Stimulated activated naive CD8-positive, alpha-beta T cell treated with anti-CD3 and anti-CD28 coated beads, Interleukin-15, Interleukin-2, amounts not matched to agents 100 ng/mL and 50 ng/mL, for 24 hours (primary cell): ENCODE measurements around the gene TMTC1.

Experiments used
- H3K27ac Mint-ChIP-seq: one replicate; pipeline ENCODE4 v1.8.0; 2021; ENCODE audit warnings: mild to moderate bottlenecking, mixed read lengths
- H3K27me3 Mint-ChIP-seq: one replicate; pipeline ENCODE4 v1.8.0; 2021; ENCODE audit warnings: mixed read lengths
- H3K36me3 Mint-ChIP-seq: one replicate; pipeline ENCODE4 v1.8.0; 2021; ENCODE audit warnings: low read depth, mixed read lengths
- H3K4me1 Mint-ChIP-seq: one replicate; pipeline ENCODE4 v1.8.0; 2021; ENCODE audit warnings: low read depth, mixed read lengths
- H3K4me3 Mint-ChIP-seq: one replicate; pipeline ENCODE4 v1.8.0; 2021; ENCODE audit warnings: mild to moderate bottlenecking, mixed read lengths
- H3K9me3 Mint-ChIP-seq: one replicate; pipeline ENCODE4 v1.8.0; 2021; ENCODE audit warnings: mixed read lengths

Gene TMTC1

GRCh38 chr12:29725587-29726320 lies 58.0 kb downstream of the TMTC1 start:
- Mint-ChIP-seq H3K27me3 (no peaks in the 10 kb centered on the region), H3K27ac (no peak overlapping the region), H3K9me3 (no peaks in the 10 kb centered on the region), H3K4me1 (no peaks in the 10 kb centered on the region), H3K36me3 (no peaks in the 10 kb centered on the region), H3K4me3 (no peak overlapping the region)

GRCh38 chr12:29722164-29722563 lies 61.6 kb downstream of the TMTC1 start:
- Mint-ChIP-seq H3K36me3 (no peaks in the 10 kb centered on the region), H3K4me3 (no peak overlapping the region), H3K4me1 (no peaks in the 10 kb centered on the region), H3K27ac (no peak overlapping the region), H3K27me3 (no peaks in the 10 kb centered on the region), H3K9me3 (no peaks in the 10 kb centered on the region)

GRCh38 chr12:29719381-29719780 lies 64.4 kb downstream of the TMTC1 start:
- H3K27ac Mint-ChIP-seq, result no peak overlapping the region
- H3K27me3 Mint-ChIP-seq, result no peaks in the 10 kb centered on the region
- H3K36me3 Mint-ChIP-seq, result no peaks in the 10 kb centered on the region
- no peaks in the 10 kb centered on the region for H3K4me1 Mint-ChIP-seq
- H3K9me3 Mint-ChIP-seq, result no peaks in the 10 kb centered on the region
- H3K4me3 Mint-ChIP-seq, result no peak overlapping the region

- Mint-ChIP-seq H3K4me1 (no peaks in the 10 kb centered on the region), H3K9me3 (no peaks in the 10 kb centered on the region), H3K36me3 (no peaks in the 10 kb centered on the region), H3K27me3 (no peaks in the 10 kb centered on the region), H3K4me3 (no peak overlapping the region), H3K27ac (no peak overlapping the region)
Observed at GRCh38 chr12:29717540-29718100, 66.1 kb downstream of the TMTC1 start.

GRCh38 chr12:29714966-29715365 lies 68.8 kb downstream of the TMTC1 start:
- Mint-ChIP-seq H3K27ac (no peak overlapping the region), H3K4me1 (no peaks in the 10 kb centered on the region), H3K9me3 (no peaks in the 10 kb centered on the region), H3K4me3 (no peak overlapping the region), H3K36me3 (no peaks in the 10 kb centered on the region), H3K27me3 (peaks cover 2% of the 10 kb centered on the region)

- H3K27ac Mint-ChIP-seq, result no peak overlapping the region
- no peak overlapping the region for H3K4me3 Mint-ChIP-seq
- H3K27me3 Mint-ChIP-seq, result peaks cover 2% of the 10 kb centered on the region
- no peaks in the 10 kb centered on the region for H3K36me3 Mint-ChIP-seq
- H3K9me3 Mint-ChIP-seq, result no peaks in the 10 kb centered on the region
- H3K4me1 Mint-ChIP-seq, result no peaks in the 10 kb centered on the region
Observed at GRCh38 chr12:29713729-29714128, 70.0 kb downstream of the TMTC1 start.

GRCh38 chr12:29711381-29711780 lies 72.4 kb downstream of the TMTC1 start:
- Mint-ChIP-seq H3K4me3 (no peak overlapping the region), H3K27me3 (peaks cover 2% of the 10 kb centered on the region), H3K36me3 (no peaks in the 10 kb centered on the region), H3K27ac (no peak overlapping the region), H3K4me1 (no peaks in the 10 kb centered on the region), H3K9me3 (no peaks in the 10 kb centered on the region)

- peaks cover 2% of the 10 kb centered on the region for H3K27me3 Mint-ChIP-seq
- no peaks in the 10 kb centered on the region for H3K36me3 Mint-ChIP-seq
- H3K4me1 Mint-ChIP-seq, result no peaks in the 10 kb centered on the region
- H3K4me3 Mint-ChIP-seq, result no peak overlapping the region
- no peak overlapping the region for H3K27ac Mint-ChIP-seq
- H3K9me3 Mint-ChIP-seq, result no peaks in the 10 kb centered on the region
Observed at GRCh38 chr12:29710104-29710503, 73.6 kb downstream of the TMTC1 start.

- no peak overlapping the region for H3K27ac Mint-ChIP-seq
- H3K36me3 Mint-ChIP-seq, result no peaks in the 10 kb centered on the region
- no peaks in the 10 kb centered on the region for H3K9me3 Mint-ChIP-seq
- H3K4me1 Mint-ChIP-seq, result no peaks in the 10 kb centered on the region
- no peak overlapping the region for H3K4me3 Mint-ChIP-seq
- peaks cover 2% of the 10 kb centered on the region for H3K27me3 Mint-ChIP-seq
Observed at GRCh38 chr12:29709496-29710040, 74.2 kb downstream of the TMTC1 start.

- H3K27me3 Mint-ChIP-seq, result peaks cover 2% of the 10 kb centered on the region
- H3K4me1 Mint-ChIP-seq, result no peaks in the 10 kb centered on the region
- no peaks in the 10 kb centered on the region for H3K36me3 Mint-ChIP-seq
- no peak overlapping the region for H3K27ac Mint-ChIP-seq
- no peak overlapping the region for H3K4me3 Mint-ChIP-seq
- no peaks in the 10 kb centered on the region for H3K9me3 Mint-ChIP-seq
Observed at GRCh38 chr12:29709054-29709453, 74.7 kb downstream of the TMTC1 start.

GRCh38 chr12:29707846-29708245 lies 75.9 kb downstream of the TMTC1 start:
- no peak overlapping the region for H3K27ac Mint-ChIP-seq

GRCh38 chr12:29706311-29706710 lies 77.4 kb downstream of the TMTC1 start:
- Mint-ChIP-seq H3K4me1 (no peaks in the 10 kb centered on the region), H3K9me3 (no peaks in the 10 kb centered on the region), H3K27ac (no peak overlapping the region), H3K27me3 (no peaks in the 10 kb centered on the region), H3K36me3 (no peaks in the 10 kb centered on the region), H3K4me3 (no peak overlapping the region)

More at GRCh38 chr12:29707846-29708245, 75.9 kb downstream of the TMTC1 start:
- Mint-ChIP-seq H3K4me3 (no peak overlapping the region), H3K9me3 (no peaks in the 10 kb centered on the region), H3K4me1 (no peaks in the 10 kb centered on the region), H3K36me3 (no peaks in the 10 kb centered on the region), H3K27me3 (peaks cover 2% of the 10 kb centered on the region)

- no peak overlapping the region for H3K27ac Mint-ChIP-seq
- H3K4me1 Mint-ChIP-seq, result no peaks in the 10 kb centered on the region
- no peaks in the 10 kb centered on the region for H3K27me3 Mint-ChIP-seq
- no peaks in the 10 kb centered on the region for H3K9me3 Mint-ChIP-seq
- H3K36me3 Mint-ChIP-seq, result no peaks in the 10 kb centered on the region
- no peak overlapping the region for H3K4me3 Mint-ChIP-seq
Observed at GRCh38 chr12:29703528-29703927, 80.2 kb downstream of the TMTC1 start.

GRCh38 chr12:29702972-29703371 lies 80.8 kb downstream of the TMTC1 start:
- Mint-ChIP-seq H3K4me3 (no peak overlapping the region), H3K27me3 (no peaks in the 10 kb centered on the region), H3K9me3 (no peaks in the 10 kb centered on the region), H3K36me3 (no peaks in the 10 kb centered on the region), H3K27ac (no peak overlapping the region), H3K4me1 (no peaks in the 10 kb centered on the region)

GRCh38 chr12:29702222-29702621 lies 81.5 kb downstream of the TMTC1 start:
- Mint-ChIP-seq H3K27ac (no peak overlapping the region), H3K4me1 (no peaks in the 10 kb centered on the region), H3K4me3 (no peak overlapping the region), H3K36me3 (no peaks in the 10 kb centered on the region), H3K27me3 (no peaks in the 10 kb centered on the region), H3K9me3 (no peaks in the 10 kb centered on the region)
